ENCODE measurements around the gene APOC1.
"Not testable (repeated sequence)": the region's sequence is repeated elsewhere in the genome, so short reads cannot be mapped to it uniquely, and the experiment has no call there.

Gene APOC1

GRCh38 chr19:44888335-44888734, 26.1 kb upstream of the APOC1 start:
- not testable (repeated sequence) for DNase-seq

- no peak for DNase-seq
These were observed 24.5 kb upstream of the APOC1 start for GRCh38 chr19:44889830-44890365.

GRCh38 chr19:44890366-44891015, 23.9 kb upstream of the APOC1 start:
- peak; percentile 99 for DNase-seq

GRCh38 chr19:44891016-44891882, 23.2 kb upstream of the APOC1 start, which contains the start of gene TOMM40:
TOMM40 (plus strand) TSS chr19:44891254; CDS start chr19:44891416, 162 bp downstream.
- DNase-seq, result no peak

GRCh38 chr19:44892932-44893331, 21.5 kb upstream of the APOC1 start:
- DNase-seq, result no peak

- DNase-seq, result no peak
These were observed 20.9 kb upstream of the APOC1 start for GRCh38 chr19:44893332-44894051.

- DNase-seq, result no peak
These were observed 20.4 kb upstream of the APOC1 start for GRCh38 chr19:44894052-44894400.

- DNase-seq, result no peak
These were observed 19.5 kb upstream of the APOC1 start for GRCh38 chr19:44894946-44895345.

GRCh38 chr19:44897835-44898234, 16.6 kb upstream of the APOC1 start:
- DNase-seq, result no peak

- DNase-seq, result no peak
These were observed 13.8 kb upstream of the APOC1 start for GRCh38 chr19:44900328-44901244.

GRCh38 chr19:44903216-44903601, 11.2 kb upstream of the APOC1 start:
- no peak for DNase-seq

GRCh38 chr19:44903602-44904425, 10.6 kb upstream of the APOC1 start:
- peak; percentile 75 for DNase-seq

GRCh38 chr19:44904426-44904994, 9.9 kb upstream of the APOC1 start:
- no peak for DNase-seq

- peak; percentile 64 for DNase-seq
These were observed 8.8 kb upstream of the APOC1 start, which contains the start of gene APOE for GRCh38 chr19:44905437-44906160. APOE (plus strand) TSS chr19:44905796; CDS start chr19:44906625, 829 bp downstream.

GRCh38 chr19:44907613-44908012, 6.8 kb upstream of the APOC1 start:
- DNase-seq, result no peak

- DNase-seq, result no peak
These were observed 6.2 kb upstream of the APOC1 start for GRCh38 chr19:44908074-44908835.

- DNase-seq, result no peak
These were observed 5.6 kb upstream of the APOC1 start for GRCh38 chr19:44908836-44909261.

- DNase-seq, result no peak
These were observed 4.6 kb upstream of the APOC1 start for GRCh38 chr19:44909775-44910174.

GRCh38 chr19:44911896-44912295, 2.5 kb upstream of the APOC1 start:
- not testable (repeated sequence) for DNase-seq
